GM21526 (cell line): ENCODE results near the gene GHRL.
"Not testable (repeated sequence)": the region's sequence is repeated elsewhere in the genome, so short reads cannot be mapped to it uniquely, and the experiment has no call there.

ENCODE experiments used
- ATAC-seq: cut with Tn5 transposase; IDR thresholded peaks from one replicate; pipeline ENCODE4 v1.9.1; 2021; ENCODE audit warnings: moderate library complexity; ENCODE audit not compliant: unreplicated experiment, low FRiP score

GHRL gene

DNA sequence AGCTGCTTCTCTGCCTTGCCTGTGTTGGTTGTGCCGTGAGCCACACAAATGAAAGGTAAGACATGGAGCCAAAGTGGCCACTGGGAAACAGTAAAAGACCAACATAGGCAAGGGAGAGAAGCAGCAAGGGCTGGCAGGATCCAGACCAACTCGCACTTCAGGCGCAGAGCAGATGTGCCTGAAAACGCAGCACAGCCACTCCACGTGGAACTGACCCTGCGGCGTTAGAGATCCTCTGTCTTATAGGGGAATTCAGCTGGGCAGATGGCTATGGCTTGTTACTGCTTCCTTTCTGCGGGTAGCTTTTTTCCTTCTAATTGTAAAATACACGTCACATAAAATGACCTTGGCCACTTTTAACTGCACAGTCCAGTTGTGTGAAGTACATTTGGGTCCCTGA lies 10.4 kb upstream of the GHRL start:
- no peak for ATAC-seq

DNA sequence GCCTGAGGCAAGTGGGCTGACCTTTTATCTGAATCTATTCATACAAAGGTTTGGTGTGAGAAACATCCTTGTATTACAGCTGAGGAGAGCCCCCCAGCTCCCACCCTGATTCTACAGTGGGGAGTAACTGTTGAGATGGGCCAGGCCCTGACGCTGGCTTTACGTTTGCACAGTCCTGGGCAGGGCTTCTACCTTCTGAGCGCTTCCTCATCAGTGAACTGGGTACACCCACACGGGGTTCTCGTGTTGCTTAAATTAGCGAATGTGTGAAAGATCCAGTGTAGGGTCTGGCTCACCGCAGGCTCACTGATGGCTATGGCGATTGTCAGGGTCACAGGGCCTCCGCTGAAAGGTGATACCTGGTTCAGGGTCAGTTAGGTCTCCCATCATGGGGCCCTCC lies 7.3 kb upstream of the GHRL start:
- no peak for ATAC-seq

DNA sequence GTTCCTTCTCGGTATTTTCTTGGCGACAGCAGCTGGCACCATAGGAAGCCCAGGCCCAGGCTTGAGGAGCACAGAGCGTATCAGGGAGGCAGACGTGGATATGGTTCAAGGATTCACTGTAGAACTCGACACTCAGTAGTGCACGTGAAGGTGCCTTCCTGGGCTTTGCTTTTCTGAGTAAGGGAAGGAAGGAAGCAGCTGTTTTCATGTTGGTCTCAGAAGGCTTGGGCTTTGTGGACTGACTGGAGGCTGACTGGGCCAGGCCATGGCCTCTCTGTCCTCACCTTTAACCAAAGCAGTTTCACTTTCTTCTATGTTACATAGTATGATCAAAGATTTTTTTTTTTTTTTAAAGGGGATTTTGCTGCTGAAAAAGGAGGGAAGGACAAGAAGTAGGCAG lies 6.9 kb upstream of the GHRL start:
- no peak for ATAC-seq

DNA sequence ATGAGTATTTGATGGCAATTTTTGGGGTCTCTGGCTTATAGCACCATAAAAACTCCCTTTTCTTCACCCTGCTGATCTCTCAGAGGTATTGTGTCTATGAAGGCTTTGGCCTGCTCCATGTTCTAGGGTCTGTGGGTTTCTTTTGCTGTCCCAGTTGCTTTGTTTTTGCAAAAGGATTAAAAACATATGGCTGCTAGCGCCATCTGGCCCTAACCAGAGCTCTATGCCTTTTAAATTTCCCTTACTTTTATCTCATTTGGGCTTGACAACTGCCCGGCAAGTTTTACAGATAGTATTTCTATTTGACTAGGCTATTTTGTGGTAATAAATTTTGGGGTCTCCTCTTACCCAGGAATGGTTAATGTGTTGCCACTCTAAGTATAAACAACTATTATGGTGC lies 6.4 kb upstream of the GHRL start:
- ATAC-seq, result no peak

DNA sequence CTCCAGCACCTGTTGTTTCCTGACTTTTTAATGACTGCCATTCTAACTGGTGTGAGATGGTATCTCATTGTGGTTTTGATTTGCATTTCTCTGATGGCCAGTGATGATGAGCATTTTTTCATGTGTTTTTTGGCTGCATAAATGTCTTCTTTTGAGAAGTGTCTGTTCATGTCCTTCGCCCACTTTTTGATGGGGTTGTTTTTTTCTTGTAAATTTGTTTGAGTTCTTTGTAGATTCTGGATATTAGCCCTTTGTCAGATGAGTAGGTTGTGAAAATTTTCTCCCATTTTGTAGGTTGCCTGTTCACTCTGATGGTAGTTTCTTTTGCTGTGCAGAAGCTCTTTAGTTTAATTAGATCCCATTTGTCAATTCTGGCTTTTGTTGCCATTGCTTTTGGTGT lies 5.3 kb upstream of the GHRL start:
- not testable (repeated sequence) for ATAC-seq

DNA sequence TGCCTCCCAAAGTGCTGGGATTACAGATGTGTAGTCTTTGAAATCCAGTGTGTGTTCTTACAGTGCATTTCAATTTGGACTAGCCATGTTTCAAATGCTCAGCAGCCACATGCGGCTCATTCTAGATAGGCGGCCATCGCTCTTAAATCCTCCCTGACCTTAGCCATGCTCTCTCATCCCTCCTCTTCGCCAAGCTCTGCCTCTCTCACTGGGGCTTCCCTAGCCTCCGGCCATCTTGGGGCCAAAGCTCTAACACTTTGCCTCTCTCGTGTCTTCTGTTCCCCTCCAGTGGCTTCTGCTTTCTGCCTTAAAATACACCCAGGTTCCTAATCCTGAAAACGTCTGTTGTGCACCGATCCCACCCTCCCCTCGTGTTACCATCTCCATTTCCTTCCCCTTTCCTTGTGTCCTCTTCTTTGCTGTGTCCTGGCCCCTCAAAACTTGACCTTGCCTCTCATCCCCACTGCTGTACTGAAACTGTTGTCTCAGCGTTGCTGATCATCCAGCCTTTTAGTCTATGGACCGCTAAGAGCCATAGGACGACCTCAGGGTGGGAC lies 1.4 kb upstream of the GHRL start:
- no peak for ATAC-seq

DNA sequence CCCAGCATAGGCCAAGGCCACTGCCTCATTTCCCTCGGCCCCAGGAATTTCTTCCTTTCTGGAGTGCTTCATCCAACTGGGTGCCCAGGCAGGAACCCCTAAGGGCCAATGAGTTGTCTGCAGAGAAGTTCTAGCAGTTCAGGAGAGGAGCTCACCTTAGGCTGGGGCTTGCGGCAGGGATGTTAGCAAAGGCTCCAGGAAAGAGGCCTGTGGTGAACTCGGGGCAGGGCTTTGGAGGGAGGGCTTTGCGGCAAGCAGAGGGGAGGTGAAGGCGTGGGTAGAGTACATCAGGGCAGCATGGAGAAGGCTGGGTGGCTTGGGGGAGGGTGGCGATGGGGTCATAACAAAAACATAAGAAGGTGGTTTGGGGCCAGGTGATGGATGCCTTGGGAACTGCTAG lies 1.1 kb downstream of the GHRL start:
- no peak for ATAC-seq

DNA sequence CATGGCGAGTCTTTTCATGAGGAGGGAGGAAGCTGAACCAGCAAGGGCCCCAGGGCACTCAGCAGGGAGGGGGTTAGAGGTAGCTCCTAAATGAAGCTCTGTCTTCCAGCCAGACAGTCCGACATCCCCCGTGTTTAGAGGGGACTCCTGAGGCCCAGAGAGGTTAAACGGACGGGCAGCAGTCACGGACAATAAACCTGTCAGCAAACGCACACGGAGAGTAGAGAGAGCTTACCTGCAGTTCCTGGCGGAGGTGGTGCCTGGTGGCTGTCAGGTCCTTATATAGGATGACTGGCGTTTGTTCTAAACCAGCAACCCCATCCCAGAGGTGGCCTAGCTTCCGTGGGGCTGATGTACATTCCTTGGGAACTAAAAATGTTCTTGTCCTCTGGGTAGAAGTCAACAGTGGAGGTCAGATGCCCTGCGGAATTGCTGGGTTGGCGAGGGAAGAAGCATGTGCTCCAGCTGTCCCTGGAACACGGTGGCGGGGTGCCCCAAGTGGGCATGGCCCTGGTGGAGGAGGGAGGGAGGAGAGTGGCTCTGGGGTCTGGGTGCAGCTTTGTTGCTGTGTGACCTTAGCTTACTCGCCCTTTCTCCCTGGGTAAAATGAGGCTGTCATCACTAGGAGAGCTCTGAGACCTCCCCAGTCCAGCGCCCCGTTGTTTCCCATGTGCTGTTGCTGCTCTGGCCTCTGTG lies 2.1 kb downstream of the GHRL start:
- ATAC-seq, result no peak

DNA sequence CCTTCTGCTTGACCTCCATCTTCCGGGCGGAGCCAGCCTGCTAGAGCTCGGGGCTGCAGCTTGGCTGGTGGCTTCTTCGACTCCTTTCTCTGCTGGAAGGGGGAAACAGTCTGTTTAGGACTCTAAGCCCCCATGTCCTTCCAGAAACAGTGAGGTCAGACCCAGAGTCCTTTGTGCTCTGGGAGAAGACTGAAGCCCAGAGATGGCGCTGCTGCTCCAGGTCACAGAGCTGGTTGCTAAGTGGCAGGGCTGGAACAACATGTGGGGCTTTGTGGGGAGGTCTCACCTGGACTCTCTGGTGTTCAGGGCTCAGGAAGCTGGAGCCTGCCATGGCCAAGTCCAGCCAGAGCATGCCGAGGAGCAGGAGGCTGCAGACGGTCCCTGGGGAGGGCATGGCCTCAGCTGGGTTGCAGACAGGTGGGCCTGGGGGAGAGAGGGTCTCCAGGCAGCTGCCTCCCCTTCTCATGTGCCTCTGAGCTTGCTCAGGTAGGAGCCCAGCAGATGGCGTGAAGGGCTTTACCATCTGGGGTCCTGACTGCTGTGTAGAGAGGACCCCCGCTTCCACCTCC lies 2.9 kb downstream of the GHRL start:
- ATAC-seq, result no peak

DNA sequence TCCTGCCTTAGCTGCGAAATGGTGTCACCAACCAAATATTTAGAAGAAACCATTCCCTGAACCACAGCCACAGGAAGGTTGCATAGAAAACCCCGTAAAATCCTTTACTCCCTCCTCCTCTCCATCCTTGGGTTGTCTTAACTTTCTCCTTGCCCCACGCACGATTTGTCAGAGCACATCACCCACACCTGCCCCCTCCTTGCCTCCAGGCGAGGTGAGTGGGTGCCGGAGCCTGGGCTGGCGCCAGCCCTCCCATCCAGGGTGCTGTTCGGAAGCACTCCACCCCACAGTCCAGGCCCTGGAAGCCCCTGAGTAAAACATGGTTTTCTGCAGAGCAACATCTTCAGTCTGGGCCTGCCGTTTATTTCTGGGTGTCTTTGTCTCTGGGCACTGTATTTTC lies 3.7 kb downstream of the GHRL start:
- ATAC-seq, result no peak

DNA sequence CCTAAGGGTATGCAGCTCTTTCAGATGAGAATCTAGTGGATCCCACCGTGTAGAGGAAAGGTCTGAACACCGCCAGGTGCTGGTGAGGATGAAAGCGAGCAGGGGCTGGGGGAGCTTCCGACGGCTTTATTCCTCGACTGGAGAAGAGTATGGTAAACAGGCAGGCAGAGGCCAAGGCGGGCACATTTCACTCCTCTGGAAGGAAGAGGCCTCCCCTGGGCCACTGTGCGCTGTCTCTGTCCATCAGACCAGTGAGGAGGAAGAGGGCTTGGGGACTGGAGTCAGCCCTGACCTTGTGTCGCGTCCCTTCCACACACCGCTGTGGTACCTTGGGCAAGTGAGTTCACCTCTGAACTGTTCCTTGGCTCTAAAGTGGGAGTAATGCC lies 4.2 kb downstream of the GHRL start:
- ATAC-seq, result no peak

DNA sequence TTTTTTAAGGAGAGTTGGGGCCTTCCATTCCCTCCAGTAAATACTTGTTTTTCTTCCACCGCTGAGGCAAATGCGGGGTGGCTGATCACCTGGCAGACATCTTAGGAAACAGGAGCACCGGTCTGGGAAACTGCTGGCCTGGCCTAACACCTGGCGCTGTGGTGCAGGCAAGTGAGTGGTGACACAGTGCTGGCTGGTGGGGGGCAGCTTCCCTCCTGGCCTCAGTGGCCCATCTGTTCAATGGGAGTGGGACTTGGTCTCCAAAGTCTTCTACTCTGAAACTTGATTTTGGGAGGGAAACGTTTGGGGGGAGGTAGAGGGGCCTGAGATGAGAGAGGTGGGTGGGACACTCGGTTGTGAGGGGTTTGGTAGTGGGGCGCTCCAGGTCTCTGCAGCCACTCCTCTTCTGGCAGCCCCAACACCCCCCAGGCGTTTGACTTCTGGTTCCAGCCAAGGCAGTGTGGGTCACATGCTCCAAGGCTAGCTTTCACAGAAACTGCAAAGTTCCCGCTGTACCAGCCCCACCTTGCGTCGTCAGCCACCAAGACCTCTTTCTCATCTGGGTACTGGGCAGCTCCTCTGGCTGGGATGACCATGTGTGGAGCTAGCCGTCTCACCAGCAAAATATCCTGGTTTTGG lies 4.7 kb downstream of the GHRL start:
- no peak for ATAC-seq

DNA sequence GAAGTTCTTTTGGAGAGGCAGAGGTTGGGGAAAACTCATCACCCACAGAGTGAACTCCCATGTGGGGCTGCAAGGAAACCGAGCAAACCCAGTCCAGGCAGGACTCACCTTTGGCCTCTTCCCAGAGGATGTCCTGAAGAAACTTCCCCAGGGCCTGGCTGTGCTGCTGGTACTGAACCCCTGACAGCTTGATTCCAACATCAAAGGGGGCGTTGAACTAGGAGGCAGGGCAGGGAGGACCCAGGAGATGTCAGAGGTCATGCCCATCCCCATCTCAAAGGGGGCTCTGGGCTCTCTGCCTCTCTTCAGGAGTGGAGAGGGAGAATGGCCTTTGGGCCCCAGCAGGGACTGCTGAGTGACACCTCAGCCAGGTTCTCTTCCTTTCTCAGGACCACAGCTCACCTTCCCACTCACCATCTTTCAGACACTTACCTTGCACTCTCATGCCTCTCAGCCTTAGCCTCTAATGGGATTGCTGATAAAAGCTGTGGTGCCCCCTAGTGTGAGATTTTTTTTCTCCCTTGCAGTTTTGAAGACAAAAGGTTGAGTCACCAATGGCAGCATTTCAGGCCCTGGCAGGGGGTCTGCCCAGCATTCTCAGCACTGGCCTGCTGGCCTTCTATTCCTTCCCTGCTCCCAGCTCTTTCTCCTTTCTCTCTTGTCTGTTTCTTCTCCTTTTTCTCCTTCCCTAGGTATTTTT lies 6.0 kb downstream of the GHRL start:
- ATAC-seq, result no peak

DNA sequence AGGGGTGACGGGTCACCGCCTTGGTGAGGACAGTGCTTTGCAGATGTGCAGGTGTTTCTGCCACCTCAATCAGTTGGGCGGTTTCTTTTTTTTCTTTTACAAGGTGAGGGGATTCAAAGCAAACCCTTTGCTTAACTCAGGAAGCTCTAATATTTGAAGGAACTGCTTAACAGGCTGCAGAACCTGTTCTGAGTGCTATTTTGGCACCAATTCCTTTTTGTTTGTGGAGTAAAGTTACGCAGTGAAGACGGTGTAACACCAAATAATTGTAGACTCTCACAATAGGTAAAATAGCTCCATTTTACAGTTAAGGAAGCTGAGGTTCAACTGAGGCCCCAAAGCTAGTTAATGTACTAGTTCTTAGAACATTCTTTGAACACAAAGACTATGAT lies 6.6 kb downstream of the GHRL start:
- no peak for ATAC-seq

DNA sequence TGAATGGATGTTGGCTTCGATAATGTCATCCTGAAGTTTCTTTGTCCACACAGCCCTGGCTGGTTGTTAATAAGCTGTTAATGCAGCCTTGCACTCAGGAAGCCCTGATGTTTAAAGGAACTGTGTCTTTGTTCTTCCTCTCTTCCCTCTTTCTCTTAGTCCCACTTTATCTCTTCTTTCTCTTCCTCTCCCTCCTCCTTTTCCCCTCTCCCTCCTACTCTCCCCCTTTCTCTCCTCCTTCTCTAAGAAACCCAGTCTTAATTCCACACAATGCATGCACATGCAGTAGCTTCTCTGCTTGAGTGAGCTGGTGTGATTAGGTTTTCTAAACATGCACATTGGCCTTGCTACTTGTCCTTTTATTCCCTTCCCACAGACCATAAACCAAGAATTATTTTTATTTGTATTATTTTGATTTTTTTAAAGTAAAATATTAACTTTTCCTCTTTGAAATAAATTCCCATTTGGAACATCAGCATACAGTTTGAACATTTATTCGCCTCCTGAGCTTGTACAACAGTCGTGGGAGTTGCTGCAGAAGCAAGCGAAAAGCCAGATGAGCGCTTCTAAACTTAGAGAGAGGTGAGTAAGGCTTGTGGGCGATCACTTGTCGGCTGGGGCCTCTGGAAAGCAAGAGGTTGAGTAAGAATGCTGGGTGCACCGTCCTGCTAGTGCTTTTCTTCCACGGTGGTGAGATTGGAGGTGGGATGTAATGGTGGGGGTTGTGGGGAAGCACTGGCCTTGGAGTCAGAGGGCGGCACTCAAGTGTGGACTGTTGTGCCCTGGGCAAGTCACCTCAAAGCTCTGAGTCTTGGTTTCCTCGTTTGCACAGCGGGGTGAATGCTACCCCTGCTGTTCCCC lies 7.2 kb downstream of the GHRL start:
- ATAC-seq, result no peak

DNA sequence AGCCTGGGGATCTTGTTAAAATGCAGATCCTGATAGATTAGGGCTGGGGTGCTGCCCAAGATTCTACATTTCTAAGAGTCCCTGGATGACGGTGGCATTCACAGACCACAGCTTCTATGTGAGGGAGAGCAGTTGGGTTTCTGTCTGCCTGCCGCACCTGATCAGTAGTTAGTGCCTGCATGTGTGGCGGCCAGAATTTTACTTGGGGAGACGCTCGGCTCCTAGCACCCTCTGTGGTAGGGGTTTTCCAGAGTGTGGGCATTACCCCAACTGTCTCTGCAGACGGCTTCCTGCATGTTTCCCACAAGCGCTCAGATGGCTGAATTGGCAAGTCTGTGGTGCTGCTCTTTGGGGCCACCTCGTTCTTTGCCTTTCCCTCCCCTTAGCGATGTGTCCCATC lies 8.3 kb downstream of the GHRL start:
- ATAC-seq, result no peak

DNA sequence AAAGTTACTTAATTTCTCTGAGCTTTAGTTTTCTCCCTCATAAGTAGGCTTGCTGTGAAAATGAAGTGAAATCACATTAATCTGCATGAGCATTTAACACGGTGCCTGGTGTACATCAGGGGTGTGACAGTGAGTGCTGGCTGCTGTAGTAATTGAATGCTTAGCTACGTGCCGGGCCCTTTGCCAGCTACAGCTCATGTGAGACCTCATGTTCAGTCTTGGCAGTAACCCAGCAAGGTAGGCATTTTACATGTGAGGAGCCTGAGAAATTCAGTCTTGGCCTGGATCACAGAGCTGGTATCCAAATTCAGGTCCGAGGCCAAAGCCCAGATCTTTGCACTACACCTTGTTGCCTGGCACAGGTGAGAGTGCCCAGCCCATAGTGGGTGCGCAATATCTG lies 9.1 kb downstream of the GHRL start:
- no peak for ATAC-seq

DNA sequence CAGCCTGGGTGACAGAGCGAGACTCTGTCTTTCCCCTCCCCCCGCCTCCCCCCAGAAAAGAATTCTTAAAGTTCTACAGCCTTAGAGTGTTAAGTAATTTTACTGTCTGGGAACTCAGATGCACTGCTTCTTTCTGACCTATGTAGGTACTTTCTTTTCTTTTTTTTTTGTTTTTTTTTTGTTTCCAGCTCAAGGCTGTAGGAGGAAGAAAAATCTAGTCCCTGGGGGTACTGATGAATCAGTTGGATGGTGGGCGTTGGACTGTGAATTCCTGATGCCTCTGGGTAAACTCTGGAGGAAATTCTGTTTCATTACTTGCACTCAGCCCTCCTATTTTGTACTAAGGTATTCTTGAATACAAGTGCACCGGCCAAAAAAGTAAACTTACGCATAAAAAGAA lies 10.8 kb downstream of the GHRL start:
- no peak for ATAC-seq

DNA sequence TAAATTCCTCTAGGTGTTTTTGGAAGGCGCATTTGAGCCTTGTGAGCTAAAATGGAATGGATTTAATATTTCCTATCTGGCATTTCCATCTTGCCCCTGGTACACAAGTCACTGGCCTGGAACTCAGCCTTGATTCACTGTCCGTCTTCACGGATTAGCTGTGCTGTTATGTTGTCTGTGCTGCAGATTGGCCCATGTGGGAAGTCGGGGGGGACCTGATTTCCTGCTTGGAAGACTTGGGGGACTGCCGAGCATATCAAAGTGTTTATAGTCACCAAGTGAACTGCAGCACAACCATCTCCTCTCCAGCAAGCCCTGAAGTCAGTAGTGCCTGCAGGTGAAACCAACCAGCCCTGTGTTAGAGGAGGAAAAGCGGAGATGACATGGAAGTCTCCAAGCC lies 12.2 kb downstream of the GHRL start:
- ATAC-seq, result no peak

DNA sequence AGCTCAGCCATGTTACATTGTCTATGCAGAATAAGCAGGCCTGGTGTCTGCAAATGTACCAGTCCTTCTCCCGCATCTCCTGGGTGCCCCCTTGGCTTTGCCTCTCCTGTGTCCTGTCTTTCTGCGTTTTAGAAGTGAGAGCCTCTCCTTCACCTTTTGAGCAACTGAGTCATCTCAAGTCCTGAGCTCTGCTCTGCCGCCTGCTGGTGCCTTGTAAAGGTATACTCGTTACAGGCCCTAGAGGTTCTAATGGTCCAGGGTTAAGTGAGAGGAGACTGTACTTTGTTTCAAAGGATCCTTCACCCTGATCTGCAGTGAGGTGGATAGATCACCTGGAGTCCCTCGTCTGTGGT lies 12.6 kb downstream of the GHRL start:
- ATAC-seq, result no peak
